ENCODE measurements around the gene APLF. TPM values are rescaled to one million over a fixed set of nuclear protein-coding genes. Genes with fewer than 3 reads are reported as not detected.

APLF gene
- total and polyA plus RNA-seq, 4 donors = 0.18 to 3.8 (median 1.0) TPM

DNA sequence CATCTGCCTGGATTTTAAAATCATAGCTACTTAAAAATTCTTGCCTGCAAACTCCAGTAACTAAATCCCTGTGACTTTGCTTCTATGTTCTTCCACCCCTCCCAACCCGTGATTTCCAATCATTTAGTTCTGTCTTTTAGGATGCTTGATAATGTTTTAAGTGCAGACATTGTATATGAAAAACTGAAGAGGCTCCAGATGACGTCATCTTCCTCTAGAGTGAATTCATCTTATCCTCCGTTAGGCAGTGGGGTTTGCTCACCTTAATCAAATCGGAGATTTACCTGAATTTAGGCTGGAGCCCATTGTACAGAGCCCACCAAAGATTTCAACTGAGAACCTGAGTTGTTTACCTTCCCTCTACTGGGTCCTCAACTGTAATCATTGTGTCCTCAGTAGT lies 11.2 kb upstream of the APLF start:
- H3K36me3 ChIP-seq (ENCODE audit: control insufficient read depth in 4 of 4, insufficient read depth in 3 of 4, low read depth in 1 of 4, low read length in 3 of 4) = no peaks in the 10 kb centered on the region
- no peak overlapping the region for H3K27ac ChIP-seq (ENCODE audit: low read depth in 1 of 2, low read length in 2 of 2)
- no peaks in the 10 kb centered on the region for H3K27me3 ChIP-seq (ENCODE audit: control insufficient read depth in 4 of 4, insufficient read depth in 4 of 4, low read length in 3 of 4)
- no peak overlapping the region for H3K9ac ChIP-seq (ENCODE audit: low read depth in 1 of 2, low read length in 2 of 2)
- DNase-seq (ENCODE audit: low spot score) = no peak
- no peak overlapping the region for H3K4me3 ChIP-seq (ENCODE audit: low read depth in 1 of 3, low read length in 3 of 3)
- WGBS = 87% methylated on average over 4 of the region's 4 CpGs
- H3K9me3 ChIP-seq (ENCODE audit: control insufficient read depth in 4 of 4, low read length in 3 of 4) = no peaks in the 10 kb centered on the region
- no peaks in the 10 kb centered on the region for H3K4me1 ChIP-seq (ENCODE audit: control insufficient read depth in 4 of 4, insufficient read depth in 4 of 4, low read length in 3 of 4)
- TF ChIP-seq SP1 (IDR thresholded peaks at IDR 0.05) (no peak), HNF4A (conservative IDR thresholded peaks at IDR 0.05) (no peak), JUND (IDR thresholded peaks at IDR 0.05) (no peak), TAF1 (conservative IDR thresholded peaks at IDR 0.05) (no peak), GABPA (IDR thresholded peaks at IDR 0.05 in 1 of 2, conservative IDR thresholded peaks at IDR 0.05 in 1 of 2) (no peak), RAD21 (IDR thresholded peaks at IDR 0.05) (no peak), HNF4G (IDR thresholded peaks at IDR 0.05) (no peak), YY1 (IDR thresholded peaks at IDR 0.05) (no peak), RXRA (IDR thresholded peaks at IDR 0.05) (no peak), NR2F2 (IDR thresholded peaks at IDR 0.05) (no peak), FOXA2 (IDR thresholded peaks at IDR 0.05) (no peak), FOXA1 (IDR thresholded peaks at IDR 0.05) (no peak), EGR1 (IDR thresholded peaks at IDR 0.05; ENCODE audit: low read depth in 2 of 2) (no peak)
- TF ChIP-seq, protein P1, sequence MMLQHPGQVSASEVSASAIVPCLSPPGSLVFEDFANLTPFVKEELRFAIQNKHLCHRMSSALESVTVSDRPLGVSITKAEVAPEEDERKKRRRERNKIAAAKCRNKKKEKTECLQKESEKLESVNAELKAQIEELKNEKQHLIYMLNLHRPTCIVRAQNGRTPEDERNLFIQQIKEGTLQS (IDR thresholded peaks at IDR 0.05) = no peak
- TF ChIP-seq, protein P2, sequence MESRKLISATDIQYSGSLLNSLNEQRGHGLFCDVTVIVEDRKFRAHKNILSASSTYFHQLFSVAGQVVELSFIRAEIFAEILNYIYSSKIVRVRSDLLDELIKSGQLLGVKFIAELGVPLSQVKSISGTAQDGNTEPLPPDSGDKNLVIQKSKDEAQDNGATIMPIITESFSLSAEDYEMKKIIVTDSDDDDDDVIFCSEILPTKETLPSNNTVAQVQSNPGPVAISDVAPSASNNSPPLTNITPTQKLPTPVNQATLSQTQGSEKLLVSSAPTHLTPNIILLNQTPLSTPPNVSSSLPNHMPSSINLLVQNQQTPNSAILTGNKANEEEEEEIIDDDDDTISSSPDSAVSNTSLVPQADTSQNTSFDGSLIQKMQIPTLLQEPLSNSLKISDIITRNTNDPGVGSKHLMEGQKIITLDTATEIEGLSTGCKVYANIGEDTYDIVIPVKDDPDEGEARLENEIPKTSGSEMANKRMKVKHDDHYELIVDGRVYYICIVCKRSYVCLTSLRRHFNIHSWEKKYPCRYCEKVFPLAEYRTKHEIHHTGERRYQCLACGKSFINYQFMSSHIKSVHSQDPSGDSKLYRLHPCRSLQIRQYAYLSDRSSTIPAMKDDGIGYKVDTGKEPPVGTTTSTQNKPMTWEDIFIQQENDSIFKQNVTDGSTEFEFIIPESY (IDR thresholded peaks at IDR 0.05) = no peak
- TF ChIP-seq, protein P3, sequence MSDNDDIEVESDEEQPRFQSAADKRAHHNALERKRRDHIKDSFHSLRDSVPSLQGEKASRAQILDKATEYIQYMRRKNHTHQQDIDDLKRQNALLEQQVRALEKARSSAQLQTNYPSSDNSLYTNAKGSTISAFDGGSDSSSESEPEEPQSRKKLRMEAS (IDR thresholded peaks at IDR 0.05) = no peak
- TF ChIP-seq, protein P4, sequence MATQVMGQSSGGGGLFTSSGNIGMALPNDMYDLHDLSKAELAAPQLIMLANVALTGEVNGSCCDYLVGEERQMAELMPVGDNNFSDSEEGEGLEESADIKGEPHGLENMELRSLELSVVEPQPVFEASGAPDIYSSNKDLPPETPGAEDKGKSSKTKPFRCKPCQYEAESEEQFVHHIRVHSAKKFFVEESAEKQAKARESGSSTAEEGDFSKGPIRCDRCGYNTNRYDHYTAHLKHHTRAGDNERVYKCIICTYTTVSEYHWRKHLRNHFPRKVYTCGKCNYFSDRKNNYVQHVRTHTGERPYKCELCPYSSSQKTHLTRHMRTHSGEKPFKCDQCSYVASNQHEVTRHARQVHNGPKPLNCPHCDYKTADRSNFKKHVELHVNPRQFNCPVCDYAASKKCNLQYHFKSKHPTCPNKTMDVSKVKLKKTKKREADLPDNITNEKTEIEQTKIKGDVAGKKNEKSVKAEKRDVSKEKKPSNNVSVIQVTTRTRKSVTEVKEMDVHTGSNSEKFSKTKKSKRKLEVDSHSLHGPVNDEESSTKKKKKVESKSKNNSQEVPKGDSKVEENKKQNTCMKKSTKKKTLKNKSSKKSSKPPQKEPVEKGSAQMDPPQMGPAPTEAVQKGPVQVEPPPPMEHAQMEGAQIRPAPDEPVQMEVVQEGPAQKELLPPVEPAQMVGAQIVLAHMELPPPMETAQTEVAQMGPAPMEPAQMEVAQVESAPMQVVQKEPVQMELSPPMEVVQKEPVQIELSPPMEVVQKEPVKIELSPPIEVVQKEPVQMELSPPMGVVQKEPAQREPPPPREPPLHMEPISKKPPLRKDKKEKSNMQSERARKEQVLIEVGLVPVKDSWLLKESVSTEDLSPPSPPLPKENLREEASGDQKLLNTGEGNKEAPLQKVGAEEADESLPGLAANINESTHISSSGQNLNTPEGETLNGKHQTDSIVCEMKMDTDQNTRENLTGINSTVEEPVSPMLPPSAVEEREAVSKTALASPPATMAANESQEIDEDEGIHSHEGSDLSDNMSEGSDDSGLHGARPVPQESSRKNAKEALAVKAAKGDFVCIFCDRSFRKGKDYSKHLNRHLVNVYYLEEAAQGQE (IDR thresholded peaks at IDR 0.05) = no peak
- TF ChIP-seq, protein P5, sequence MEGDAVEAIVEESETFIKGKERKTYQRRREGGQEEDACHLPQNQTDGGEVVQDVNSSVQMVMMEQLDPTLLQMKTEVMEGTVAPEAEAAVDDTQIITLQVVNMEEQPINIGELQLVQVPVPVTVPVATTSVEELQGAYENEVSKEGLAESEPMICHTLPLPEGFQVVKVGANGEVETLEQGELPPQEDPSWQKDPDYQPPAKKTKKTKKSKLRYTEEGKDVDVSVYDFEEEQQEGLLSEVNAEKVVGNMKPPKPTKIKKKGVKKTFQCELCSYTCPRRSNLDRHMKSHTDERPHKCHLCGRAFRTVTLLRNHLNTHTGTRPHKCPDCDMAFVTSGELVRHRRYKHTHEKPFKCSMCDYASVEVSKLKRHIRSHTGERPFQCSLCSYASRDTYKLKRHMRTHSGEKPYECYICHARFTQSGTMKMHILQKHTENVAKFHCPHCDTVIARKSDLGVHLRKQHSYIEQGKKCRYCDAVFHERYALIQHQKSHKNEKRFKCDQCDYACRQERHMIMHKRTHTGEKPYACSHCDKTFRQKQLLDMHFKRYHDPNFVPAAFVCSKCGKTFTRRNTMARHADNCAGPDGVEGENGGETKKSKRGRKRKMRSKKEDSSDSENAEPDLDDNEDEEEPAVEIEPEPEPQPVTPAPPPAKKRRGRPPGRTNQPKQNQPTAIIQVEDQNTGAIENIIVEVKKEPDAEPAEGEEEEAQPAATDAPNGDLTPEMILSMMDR (IDR thresholded peaks at IDR 0.05; ENCODE audit: low read depth, low read length, missing input control) = no peak

All from liver (tissue), 9 donors.